ENCODE measurements around the gene ZAR1. TPM values are rescaled to one million over a fixed set of nuclear protein-coding genes. Genes with fewer than 3 reads are reported as not detected.

The ZAR1 gene
- total and polyA plus RNA-seq, 9 donors, result not detected

- Histone ChIP-seq H3K4me3 (ENCODE audit: low read length) (no peak overlapping the region), H3K27me3 (ENCODE audit: control insufficient read depth, insufficient read depth, low read length) (no peaks in the 10 kb centered on the region), H3K36me3 (ENCODE audit: control insufficient read depth, insufficient read depth, low read length) (peaks cover 23% of the 10 kb centered on the region), H3K27ac (ENCODE audit: low read length) (no peak overlapping the region), H3K9me3 (replicated peaks; ENCODE audit: control insufficient read depth, low read depth, low read length) (no peaks in the 10 kb centered on the region), H3K4me1 (ENCODE audit: control insufficient read depth, insufficient read depth, low read length) (no peaks in the 10 kb centered on the region)
- DNase-seq, result no peak
- no CpG with 5 or more reads among the region's 2 CpGs for WGBS (ENCODE audit: insufficient coverage)
Measured at GRCh38 chr4:48504026-48504330, 13.9 kb downstream of the ZAR1 start.

GRCh38 chr4:48504352-48504751 is 14.3 kb downstream of the ZAR1 start:
- no peaks in the 10 kb centered on the region for H3K4me1 ChIP-seq (ENCODE audit: control insufficient read depth, insufficient read depth, low read length)
- H3K27me3 ChIP-seq (ENCODE audit: control insufficient read depth, insufficient read depth, low read length), result no peaks in the 10 kb centered on the region
- H3K9me3 ChIP-seq (replicated peaks; ENCODE audit: control insufficient read depth, low read depth, low read length), result no peaks in the 10 kb centered on the region
- H3K27ac ChIP-seq (ENCODE audit: low read length), result no peak overlapping the region
- no peak overlapping the region for H3K4me3 ChIP-seq (ENCODE audit: low read length)
- DNase-seq, result no peak
- no CpG with 5 or more reads among the region's 1 CpG for WGBS (ENCODE audit: insufficient coverage)
- H3K36me3 ChIP-seq (ENCODE audit: control insufficient read depth, insufficient read depth, low read length), result peaks cover 19% of the 10 kb centered on the region

GRCh38 chr4:48506716-48507115 is 16.7 kb downstream of the ZAR1 start:
- Histone ChIP-seq H3K36me3 (ENCODE audit: control insufficient read depth, insufficient read depth, low read length) (peaks cover 26% of the 10 kb centered on the region), H3K4me1 (ENCODE audit: control insufficient read depth, insufficient read depth, low read length) (no peaks in the 10 kb centered on the region)
- no CpG with 5 or more reads among the region's 2 CpGs for WGBS (ENCODE audit: insufficient coverage)

GRCh38 chr4:48509543-48509942 is 19.5 kb downstream of the ZAR1 start:
- DNase-seq, result no peak
- H3K36me3 ChIP-seq (ENCODE audit: control insufficient read depth, insufficient read depth, low read length), result peaks cover 35% of the 10 kb centered on the region
- no peak overlapping the region for H3K27ac ChIP-seq (ENCODE audit: low read length)
- no peaks in the 10 kb centered on the region for H3K4me1 ChIP-seq (ENCODE audit: control insufficient read depth, insufficient read depth, low read length)
- no peaks in the 10 kb centered on the region for H3K27me3 ChIP-seq (ENCODE audit: control insufficient read depth, insufficient read depth, low read length)
- H3K4me3 ChIP-seq (ENCODE audit: low read length), result no peak overlapping the region
- H3K9me3 ChIP-seq (replicated peaks; ENCODE audit: control insufficient read depth, low read depth, low read length), result no peaks in the 10 kb centered on the region

More at GRCh38 chr4:48506716-48507115, 16.7 kb downstream of the ZAR1 start:
- Histone ChIP-seq H3K27me3 (ENCODE audit: control insufficient read depth, insufficient read depth, low read length) (no peaks in the 10 kb centered on the region), H3K27ac (ENCODE audit: low read length) (no peak overlapping the region), H3K9me3 (replicated peaks; ENCODE audit: control insufficient read depth, low read depth, low read length) (no peaks in the 10 kb centered on the region), H3K4me3 (ENCODE audit: low read length) (no peak overlapping the region)
- DNase-seq, result no peak

- Histone ChIP-seq H3K27ac (ENCODE audit: low read length) (no peak overlapping the region), H3K4me1 (ENCODE audit: control insufficient read depth, insufficient read depth, low read length) (no peaks in the 10 kb centered on the region), H3K9me3 (replicated peaks; ENCODE audit: control insufficient read depth, low read depth, low read length) (no peaks in the 10 kb centered on the region), H3K4me3 (ENCODE audit: low read length) (no peak overlapping the region), H3K36me3 (ENCODE audit: control insufficient read depth, insufficient read depth, low read length) (peaks cover 48% of the 10 kb centered on the region), H3K27me3 (ENCODE audit: control insufficient read depth, insufficient read depth, low read length) (no peaks in the 10 kb centered on the region)
- no peak for DNase-seq
- 97% methylated on average over 2 of the region's 3 CpGs for WGBS (ENCODE audit: insufficient coverage)
Measured at GRCh38 chr4:48518143-48518542, 28.1 kb downstream of the ZAR1 start.

- no CpG with 5 or more reads among the region's 1 CpG for WGBS (ENCODE audit: insufficient coverage)
- no peak overlapping the region for H3K27ac ChIP-seq (ENCODE audit: low read length)
- no peaks in the 10 kb centered on the region for H3K4me1 ChIP-seq (ENCODE audit: control insufficient read depth, insufficient read depth, low read length)
- no peak for DNase-seq
- H3K36me3 ChIP-seq (ENCODE audit: control insufficient read depth, insufficient read depth, low read length), result peaks cover 44% of the 10 kb centered on the region
- H3K27me3 ChIP-seq (ENCODE audit: control insufficient read depth, insufficient read depth, low read length), result no peaks in the 10 kb centered on the region
- no peaks in the 10 kb centered on the region for H3K9me3 ChIP-seq (replicated peaks; ENCODE audit: control insufficient read depth, low read depth, low read length)
- H3K4me3 ChIP-seq (ENCODE audit: low read length), result no peak overlapping the region
Measured at GRCh38 chr4:48526406-48526805, 36.4 kb downstream of the ZAR1 start.

DNA sequence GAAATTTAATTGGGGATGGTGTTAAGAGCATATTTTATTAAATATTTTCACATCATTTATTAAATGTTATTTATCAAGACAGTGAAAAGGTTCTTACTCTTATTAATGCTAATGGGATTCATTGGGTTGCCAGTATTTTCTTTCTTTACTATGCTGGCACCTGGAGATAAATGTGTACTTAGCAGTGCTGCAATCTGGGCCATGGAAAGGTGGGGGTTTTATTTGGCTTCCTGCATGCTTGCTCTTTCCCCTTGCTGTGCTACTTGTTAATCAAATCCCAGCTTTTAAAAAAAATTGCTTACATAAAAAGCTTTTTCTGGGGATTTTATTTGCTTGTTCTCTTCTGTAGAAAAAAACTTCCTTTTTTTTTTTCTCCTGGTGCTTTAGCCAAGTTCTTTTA is 48.3 kb downstream of the ZAR1 start:
- H3K9me3 ChIP-seq (replicated peaks; ENCODE audit: control insufficient read depth, low read depth, low read length), result no peaks in the 10 kb centered on the region
- H3K4me1 ChIP-seq (ENCODE audit: control insufficient read depth, insufficient read depth, low read length), result no peaks in the 10 kb centered on the region
- H3K4me3 ChIP-seq (ENCODE audit: low read length), result no peak overlapping the region
- H3K36me3 ChIP-seq (ENCODE audit: control insufficient read depth, insufficient read depth, low read length), result peaks cover 21% of the 10 kb centered on the region
- no peak overlapping the region for H3K27ac ChIP-seq (ENCODE audit: low read length)
- no peaks in the 10 kb centered on the region for H3K27me3 ChIP-seq (ENCODE audit: control insufficient read depth, insufficient read depth, low read length)
- no peak for DNase-seq

GRCh38 chr4:48539597-48539996 is 49.5 kb downstream of the ZAR1 start:
- WGBS (ENCODE audit: insufficient coverage), result no CpG with 5 or more reads among the region's 3 CpGs
- Histone ChIP-seq H3K27ac (ENCODE audit: low read length) (no peak overlapping the region), H3K36me3 (ENCODE audit: control insufficient read depth, insufficient read depth, low read length) (peaks cover 28% of the 10 kb centered on the region), H3K27me3 (ENCODE audit: control insufficient read depth, insufficient read depth, low read length) (no peaks in the 10 kb centered on the region), H3K4me3 (ENCODE audit: low read length) (no peak overlapping the region), H3K9me3 (replicated peaks; ENCODE audit: control insufficient read depth, low read depth, low read length) (no peaks in the 10 kb centered on the region), H3K4me1 (ENCODE audit: control insufficient read depth, insufficient read depth, low read length) (no peaks in the 10 kb centered on the region)
- no peak for DNase-seq

GRCh38 chr4:48542888-48543287 is 52.8 kb downstream of the ZAR1 start:
- Histone ChIP-seq H3K4me3 (ENCODE audit: low read length) (no peak overlapping the region), H3K36me3 (ENCODE audit: control insufficient read depth, insufficient read depth, low read length) (peaks cover 32% of the 10 kb centered on the region), H3K4me1 (ENCODE audit: control insufficient read depth, insufficient read depth, low read length) (no peaks in the 10 kb centered on the region), H3K9me3 (replicated peaks; ENCODE audit: control insufficient read depth, low read depth, low read length) (no peaks in the 10 kb centered on the region), H3K27ac (ENCODE audit: low read length) (no peak overlapping the region), H3K27me3 (ENCODE audit: control insufficient read depth, insufficient read depth, low read length) (no peaks in the 10 kb centered on the region)
- DNase-seq, result no peak
- 100% methylated on average over 2 of the region's 2 CpGs for WGBS (ENCODE audit: insufficient coverage)

DNA sequence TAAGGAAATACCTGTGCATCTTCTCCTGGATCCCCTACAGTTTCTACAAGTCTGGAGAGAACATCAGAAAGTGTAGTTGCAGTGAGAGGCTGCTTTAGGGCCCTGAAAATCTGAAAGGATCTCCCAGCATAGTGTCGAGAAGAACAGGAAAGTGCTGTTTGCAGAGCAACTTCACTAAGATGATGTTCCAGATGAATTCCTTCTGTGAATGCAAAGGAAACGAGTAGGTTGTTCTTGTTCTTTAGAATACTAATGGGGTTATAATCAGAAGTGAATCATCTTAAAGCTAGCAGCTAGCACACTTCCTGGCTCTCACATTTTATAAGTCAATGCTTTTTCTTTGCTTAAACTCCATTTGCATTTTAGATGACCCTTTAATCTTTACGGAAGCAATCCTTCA is 53.7 kb downstream of the ZAR1 start:
- Histone ChIP-seq H3K4me1 (ENCODE audit: control insufficient read depth, insufficient read depth, low read length) (no peaks in the 10 kb centered on the region), H3K27ac (ENCODE audit: low read length) (no peak overlapping the region), H3K9me3 (replicated peaks; ENCODE audit: control insufficient read depth, low read depth, low read length) (no peaks in the 10 kb centered on the region), H3K4me3 (ENCODE audit: low read length) (no peak overlapping the region), H3K27me3 (ENCODE audit: control insufficient read depth, insufficient read depth, low read length) (no peaks in the 10 kb centered on the region), H3K36me3 (ENCODE audit: control insufficient read depth, insufficient read depth, low read length) (peaks cover 33% of the 10 kb centered on the region)
- WGBS (ENCODE audit: insufficient coverage), result 100% methylated on average over 1 of the region's 3 CpGs
- DNase-seq, result no peak
